ENCODE data around the gene NSMCE1. TPM values are rescaled to one million over a fixed set of nuclear protein-coding genes. Genes with fewer than 3 reads are reported as not detected.
"Not testable (repeated sequence)": the region's sequence is repeated elsewhere in the genome, so short reads cannot be mapped to it uniquely, and the experiment has no call there.

NSMCE1 gene
- total RNA-seq, 2 donors from 2014 or later: 119 to 165 TPM

DNA sequence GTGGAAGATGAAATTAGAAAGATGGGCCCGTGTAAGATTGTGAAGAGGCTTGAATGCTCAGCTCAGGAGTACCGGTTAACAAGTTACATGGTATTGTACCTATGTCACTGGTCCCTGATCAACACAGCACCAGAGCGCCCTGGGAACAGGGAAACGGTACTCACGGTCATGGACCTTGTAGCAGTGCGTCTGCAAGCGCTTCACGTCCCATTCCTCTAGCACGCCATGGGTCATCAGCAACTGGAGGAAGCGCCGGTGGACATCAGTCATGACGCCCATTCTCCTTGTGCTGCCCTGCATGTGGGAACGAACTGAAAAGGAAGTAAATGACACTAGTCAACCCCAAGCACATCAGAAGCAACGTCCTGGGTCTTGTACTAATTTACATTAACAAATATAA lies 11.3 kb downstream of the NSMCE1 start:
- no peak overlapping the region for H3K4me3 Mint-ChIP-seq
- H3K4me1 Mint-ChIP-seq (ENCODE audit: low read depth): peaks cover 92% of the 10 kb centered on the region
- ATAC-seq (replicated peaks in 1 of 2) (no peak), DNase-seq (no peak)
- no peaks in the 10 kb centered on the region for H3K9me3 Mint-ChIP-seq
- peaks cover 21 to 39% of the 10 kb centered on the region in 2 donors for H3K36me3 Mint-ChIP-seq (ENCODE audit: insufficient read depth in 2 of 2)
- H3K27me3 Mint-ChIP-seq (ENCODE audit: low read depth): no peaks in the 10 kb centered on the region
- no peak overlapping the region for H3K27ac Mint-ChIP-seq

DNA sequence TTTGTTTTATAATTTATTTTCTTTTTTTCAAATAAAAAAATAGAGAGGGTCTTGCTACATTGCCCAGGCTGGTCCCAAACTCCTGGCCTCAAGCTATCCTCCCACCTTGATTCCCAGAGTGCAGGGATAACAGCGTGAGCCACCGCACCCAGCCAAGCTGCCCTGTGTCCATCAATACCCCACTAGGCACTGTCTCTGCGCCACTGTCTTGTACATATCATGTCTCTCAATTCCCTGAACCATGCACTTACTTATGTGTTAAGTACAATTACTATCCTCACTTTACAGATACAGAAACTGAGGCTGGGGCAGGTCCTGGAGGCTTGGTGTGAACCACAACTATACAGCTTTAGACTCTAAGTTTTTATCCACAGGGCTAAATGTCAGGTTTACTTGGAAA lies 11.7 kb downstream of the NSMCE1 start:
- Mint-ChIP-seq H3K27me3 (ENCODE audit: low read depth) (no peaks in the 10 kb centered on the region), H3K36me3 (ENCODE audit: insufficient read depth in 2 of 2) (peaks cover 21 to 41% of the 10 kb centered on the region in 2 donors), H3K4me3 (no peak overlapping the region), H3K4me1 (ENCODE audit: low read depth) (peaks cover 92% of the 10 kb centered on the region), H3K9me3 (no peaks in the 10 kb centered on the region), H3K27ac (peak overlapping the region; percentile 18)
- ATAC-seq (replicated peaks in 1 of 2) (no peak), DNase-seq (no peak)

DNA sequence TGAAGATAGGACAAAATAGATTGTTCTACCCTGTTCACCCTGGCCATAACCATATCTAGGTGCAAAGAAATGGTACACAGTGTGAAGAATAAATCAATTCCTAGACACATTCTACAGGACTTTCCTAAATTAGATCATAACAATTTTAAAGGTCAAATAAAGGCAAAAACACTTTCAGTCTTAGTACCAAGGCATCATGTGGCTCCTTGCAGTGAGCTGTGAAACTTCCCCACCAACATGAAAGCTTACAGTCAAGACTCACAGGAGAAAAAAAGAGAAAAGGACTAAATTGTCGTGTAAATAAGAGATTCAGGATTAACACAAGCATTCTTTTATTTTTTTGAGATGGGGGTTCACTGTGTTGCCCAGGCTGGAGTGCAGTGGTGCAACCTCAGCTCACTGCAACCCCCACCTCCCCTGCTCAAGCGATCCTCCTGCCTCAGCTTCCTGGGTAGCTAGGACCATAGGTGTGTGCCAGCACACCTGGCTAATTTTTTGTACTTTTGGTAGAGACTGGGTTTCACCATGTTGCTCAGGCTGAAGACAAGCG lies 14.2 kb downstream of the NSMCE1 start:
- peaks cover 95% of the 10 kb centered on the region for H3K4me1 Mint-ChIP-seq (ENCODE audit: low read depth)
- H3K4me3 Mint-ChIP-seq: peak overlapping the region; percentile 68 to 77
- H3K36me3 Mint-ChIP-seq (ENCODE audit: insufficient read depth in 2 of 2): peaks cover 21 to 52% of the 10 kb centered on the region in 2 donors
- peak overlapping the region; percentile 90 for H3K27ac Mint-ChIP-seq
- H3K27me3 Mint-ChIP-seq (ENCODE audit: low read depth): no peaks in the 10 kb centered on the region
- ATAC-seq (replicated peaks in 1 of 2) (peak; percentile 68 to 76), DNase-seq (peak in 1 of 2 donors; percentile 53)
- no peaks in the 10 kb centered on the region for H3K9me3 Mint-ChIP-seq

GRCh38 chr16:27253526-27253930 lies 15.0 kb downstream of the NSMCE1 start:
- Mint-ChIP-seq H3K36me3 (ENCODE audit: insufficient read depth in 2 of 2) (peaks cover 19 to 54% of the 10 kb centered on the region in 2 donors), H3K4me1 (ENCODE audit: low read depth) (peaks cover 95% of the 10 kb centered on the region), H3K27me3 (ENCODE audit: low read depth) (no peaks in the 10 kb centered on the region), H3K9me3 (peaks cover 0 to 2% of the 10 kb centered on the region in 2 donors), H3K4me3 (peak overlapping the region; percentile 68 to 77), H3K27ac (peak overlapping the region; percentile 90)
- ATAC-seq (replicated peaks in 1 of 2) (peak; percentile 62 to 70), DNase-seq (no peak)

GRCh38 chr16:27252206-27252585 lies 16.4 kb downstream of the NSMCE1 start:
- Mint-ChIP-seq H3K9me3 (peaks cover 0 to 2% of the 10 kb centered on the region in 2 donors), H3K36me3 (ENCODE audit: insufficient read depth in 2 of 2) (peaks cover 24 to 63% of the 10 kb centered on the region in 2 donors), H3K4me3 (peak overlapping the region; percentile 58 to 77), H3K27me3 (ENCODE audit: low read depth) (no peaks in the 10 kb centered on the region), H3K4me1 (ENCODE audit: low read depth) (peaks cover 95% of the 10 kb centered on the region), H3K27ac (peak overlapping the region; percentile 28)
- ATAC-seq (replicated peaks in 1 of 2) (no peak), DNase-seq (no peak)

GRCh38 chr16:27251541-27252205 lies 16.9 kb downstream of the NSMCE1 start:
- H3K27ac Mint-ChIP-seq: peak overlapping the region; percentile 28
- no peak for DNase-seq
- H3K4me3 Mint-ChIP-seq: peak overlapping the region; percentile 58 to 77
- peaks cover 95% of the 10 kb centered on the region for H3K4me1 Mint-ChIP-seq (ENCODE audit: low read depth)
- peaks cover 21 to 62% of the 10 kb centered on the region in 2 donors for H3K36me3 Mint-ChIP-seq (ENCODE audit: insufficient read depth in 2 of 2)
- peaks cover 0 to 2% of the 10 kb centered on the region in 2 donors for H3K9me3 Mint-ChIP-seq
- H3K27me3 Mint-ChIP-seq (ENCODE audit: low read depth): no peaks in the 10 kb centered on the region
- peak in 1 of 2 donors; percentile 23 for ATAC-seq (replicated peaks in 1 of 2)

DNA sequence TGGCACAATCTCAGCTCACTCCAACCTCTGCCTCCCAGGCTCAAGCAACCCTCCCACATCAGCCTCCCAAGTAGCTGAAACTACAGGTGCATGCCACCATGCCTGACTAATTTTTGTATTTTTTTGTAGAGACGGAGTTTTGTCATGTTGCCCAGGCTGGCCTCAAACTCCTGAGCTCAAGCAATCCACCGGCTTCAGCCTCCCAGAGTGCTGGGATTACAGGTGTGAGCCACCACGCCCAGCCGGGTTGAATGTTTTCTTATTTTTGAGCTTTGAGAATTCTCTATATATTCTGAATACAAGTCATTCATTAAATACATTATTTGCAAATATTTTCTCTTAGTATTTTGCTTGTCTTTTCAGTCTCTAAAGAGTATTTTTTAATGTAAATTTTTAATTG lies 19.7 kb downstream of the NSMCE1 start:
- Mint-ChIP-seq H3K4me1 (ENCODE audit: low read depth) (peaks cover 95% of the 10 kb centered on the region), H3K36me3 (ENCODE audit: insufficient read depth in 2 of 2) (peaks cover 10 to 45% of the 10 kb centered on the region in 2 donors)
- H3K27me3 Mint-ChIP-seq (ENCODE audit: low read depth); H3K9me3 Mint-ChIP-seq; H3K4me3 Mint-ChIP-seq; ATAC-seq (replicated peaks in 1 of 2); DNase-seq; H3K27ac Mint-ChIP-seq: not testable (repeated sequence)

DNA sequence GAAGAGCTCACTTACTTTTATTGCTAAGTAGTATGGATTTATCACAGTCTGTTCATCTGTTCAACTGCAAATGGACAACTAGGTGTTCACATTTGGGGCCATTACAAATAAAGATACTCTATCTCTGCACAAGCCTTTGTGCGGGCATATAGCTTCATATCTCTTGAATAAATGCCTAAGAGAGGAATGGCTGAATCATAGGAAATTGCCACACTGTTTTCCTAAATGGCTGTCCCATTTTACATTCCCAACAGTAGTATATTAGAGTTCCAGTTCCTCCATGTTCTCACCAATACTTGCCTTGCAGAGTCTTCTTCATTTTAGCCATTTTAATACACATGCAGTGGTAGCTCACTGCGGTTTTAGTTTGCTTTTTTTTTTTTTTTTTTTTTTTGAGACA lies 20.5 kb downstream of the NSMCE1 start:
- no peak for ATAC-seq (replicated peaks in 1 of 2)
- H3K4me3 Mint-ChIP-seq: peak overlapping the region in 1 of 2 donors; percentile 45
- peaks cover 0 to 2% of the 10 kb centered on the region in 2 donors for H3K9me3 Mint-ChIP-seq
- peaks cover 10 to 48% of the 10 kb centered on the region in 2 donors for H3K36me3 Mint-ChIP-seq (ENCODE audit: insufficient read depth in 2 of 2)
- peaks cover 95% of the 10 kb centered on the region for H3K4me1 Mint-ChIP-seq (ENCODE audit: low read depth)
- H3K27me3 Mint-ChIP-seq (ENCODE audit: low read depth): no peaks in the 10 kb centered on the region
- no peak overlapping the region for H3K27ac Mint-ChIP-seq
- no peak for DNase-seq

DNA sequence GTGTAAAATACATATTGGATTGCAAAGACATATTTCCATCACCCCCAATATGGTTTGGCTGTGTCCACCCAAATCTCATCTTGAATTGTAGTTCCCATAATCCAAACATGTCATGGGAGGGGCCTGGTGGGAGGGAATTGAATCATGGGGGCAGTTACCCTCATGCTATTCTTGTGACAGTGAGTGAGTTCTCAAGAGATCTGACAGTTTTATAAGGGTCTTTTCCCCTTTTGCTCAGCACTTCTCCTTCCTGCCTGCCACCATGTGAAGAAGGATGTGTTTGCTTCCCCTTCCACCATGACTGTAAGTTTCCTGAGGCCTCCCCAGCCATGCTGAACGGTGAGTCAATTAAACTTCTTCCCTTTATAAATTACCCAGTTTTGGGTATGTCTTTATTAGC lies 21.5 kb downstream of the NSMCE1 start:
- H3K27me3 Mint-ChIP-seq (ENCODE audit: low read depth); DNase-seq; ATAC-seq (replicated peaks in 1 of 2); H3K27ac Mint-ChIP-seq; H3K9me3 Mint-ChIP-seq: not testable (repeated sequence)
- Mint-ChIP-seq H3K36me3 (ENCODE audit: insufficient read depth in 2 of 2) (peaks cover 10 to 48% of the 10 kb centered on the region in 2 donors), H3K4me3 (peak overlapping the region; percentile 17 to 18), H3K4me1 (ENCODE audit: low read depth) (peaks cover 95% of the 10 kb centered on the region)

DNA sequence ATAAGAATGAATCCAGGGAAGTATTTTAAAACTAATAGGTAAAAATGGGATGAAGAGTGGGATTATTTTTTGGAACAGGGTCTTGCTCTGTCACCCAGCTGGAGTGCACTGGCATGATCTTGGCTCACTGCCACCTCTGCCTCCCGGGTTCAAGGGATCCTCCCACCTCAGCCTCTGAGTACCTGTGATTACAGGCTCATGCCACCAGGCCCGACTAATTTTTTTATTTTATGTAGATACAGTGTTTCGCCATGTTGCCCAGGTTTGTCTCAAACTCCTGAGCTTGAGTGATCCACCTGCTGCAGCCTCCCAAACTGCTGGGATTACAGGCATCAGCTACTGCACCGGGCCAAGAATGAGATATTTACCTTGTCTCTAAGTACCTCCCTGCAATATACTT lies 22.1 kb downstream of the NSMCE1 start:
- Mint-ChIP-seq H3K36me3 (ENCODE audit: insufficient read depth in 2 of 2) (peaks cover 9 to 41% of the 10 kb centered on the region in 2 donors), H3K9me3 (peaks cover 0 to 2% of the 10 kb centered on the region in 2 donors), H3K4me1 (ENCODE audit: low read depth) (peaks cover 90% of the 10 kb centered on the region), H3K27ac (peak overlapping the region; percentile 90), H3K4me3 (peak overlapping the region; percentile 17 to 68), H3K27me3 (ENCODE audit: low read depth) (no peaks in the 10 kb centered on the region)
- no peak for DNase-seq
- ATAC-seq (replicated peaks in 1 of 2): peak in 1 of 2 donors; percentile 2

DNA sequence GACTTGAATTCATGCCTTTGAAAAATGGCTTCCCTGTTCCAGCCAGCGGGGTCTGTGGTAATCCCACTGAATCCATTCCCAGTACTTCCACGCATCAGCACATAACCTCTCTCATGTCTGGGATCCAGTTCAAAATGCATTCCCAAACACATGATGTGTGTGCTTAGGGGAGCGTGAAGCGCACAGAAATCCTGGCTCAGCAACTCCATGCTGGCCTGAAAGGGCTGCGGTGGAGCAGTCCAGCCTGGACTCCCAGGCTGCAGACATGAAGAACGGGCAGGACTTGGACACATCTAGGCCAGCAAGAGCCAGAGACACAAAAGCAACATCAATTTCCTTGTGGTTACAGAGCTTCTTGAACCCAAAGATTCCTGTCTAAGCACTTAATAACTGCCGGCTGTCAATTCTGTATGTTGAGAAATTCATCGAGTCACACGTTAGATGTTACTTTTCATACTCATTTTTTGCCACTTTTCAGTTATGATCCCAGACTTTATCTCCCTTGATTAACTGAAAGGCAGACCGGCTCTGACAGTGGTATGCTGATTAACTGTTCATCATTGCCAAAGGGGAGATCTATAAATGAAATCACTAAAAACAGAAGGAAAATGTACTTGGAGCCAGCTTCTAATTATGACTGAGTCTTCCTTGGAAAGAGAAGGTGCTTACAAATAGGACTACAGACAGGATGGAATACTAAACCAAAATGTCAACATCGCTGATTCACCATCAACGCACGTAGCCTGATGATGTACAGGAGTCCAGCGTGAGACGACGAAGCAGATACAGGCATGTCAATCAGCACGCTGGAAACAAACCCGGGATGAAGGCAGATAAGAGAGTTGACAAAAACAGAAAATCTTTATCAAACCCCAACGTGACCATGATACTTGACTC lies 23.0 kb downstream of the NSMCE1 start:
- Mint-ChIP-seq H3K4me1 (ENCODE audit: low read depth) (peaks cover 88% of the 10 kb centered on the region), H3K36me3 (ENCODE audit: insufficient read depth in 2 of 2) (peaks cover 9 to 40% of the 10 kb centered on the region in 2 donors), H3K4me3 (peak overlapping the region; percentile 68 to 70), H3K27me3 (ENCODE audit: low read depth) (no peaks in the 10 kb centered on the region), H3K9me3 (peaks cover 0 to 2% of the 10 kb centered on the region in 2 donors), H3K27ac (peak overlapping the region; percentile 90)
- DNase-seq (peak; percentile 73 to 83), ATAC-seq (replicated peaks in 1 of 2) (peak; percentile 93 to 94)

- DNase-seq: no peak
- peaks cover 7 to 29% of the 10 kb centered on the region in 2 donors for H3K36me3 Mint-ChIP-seq (ENCODE audit: insufficient read depth in 2 of 2)
- peak overlapping the region; percentile 59 for H3K27ac Mint-ChIP-seq
- no peaks in the 10 kb centered on the region for H3K27me3 Mint-ChIP-seq (ENCODE audit: low read depth)
- H3K9me3 Mint-ChIP-seq: peaks cover 0 to 2% of the 10 kb centered on the region in 2 donors
- H3K4me3 Mint-ChIP-seq: peak overlapping the region; percentile 43 to 75
- ATAC-seq (replicated peaks in 1 of 2): no peak
- peaks cover 88% of the 10 kb centered on the region for H3K4me1 Mint-ChIP-seq (ENCODE audit: low read depth)
Measured at GRCh38 chr16:27244363-27244755, 24.2 kb downstream of the NSMCE1 start.

Data from activated T-cell treated with anti-CD3 and anti-CD28 coated beads, Interleukin-2, amount 50 U/mL, for 72 hours (primary cell).